ENCODE data around the gene WDR54.

DNA sequence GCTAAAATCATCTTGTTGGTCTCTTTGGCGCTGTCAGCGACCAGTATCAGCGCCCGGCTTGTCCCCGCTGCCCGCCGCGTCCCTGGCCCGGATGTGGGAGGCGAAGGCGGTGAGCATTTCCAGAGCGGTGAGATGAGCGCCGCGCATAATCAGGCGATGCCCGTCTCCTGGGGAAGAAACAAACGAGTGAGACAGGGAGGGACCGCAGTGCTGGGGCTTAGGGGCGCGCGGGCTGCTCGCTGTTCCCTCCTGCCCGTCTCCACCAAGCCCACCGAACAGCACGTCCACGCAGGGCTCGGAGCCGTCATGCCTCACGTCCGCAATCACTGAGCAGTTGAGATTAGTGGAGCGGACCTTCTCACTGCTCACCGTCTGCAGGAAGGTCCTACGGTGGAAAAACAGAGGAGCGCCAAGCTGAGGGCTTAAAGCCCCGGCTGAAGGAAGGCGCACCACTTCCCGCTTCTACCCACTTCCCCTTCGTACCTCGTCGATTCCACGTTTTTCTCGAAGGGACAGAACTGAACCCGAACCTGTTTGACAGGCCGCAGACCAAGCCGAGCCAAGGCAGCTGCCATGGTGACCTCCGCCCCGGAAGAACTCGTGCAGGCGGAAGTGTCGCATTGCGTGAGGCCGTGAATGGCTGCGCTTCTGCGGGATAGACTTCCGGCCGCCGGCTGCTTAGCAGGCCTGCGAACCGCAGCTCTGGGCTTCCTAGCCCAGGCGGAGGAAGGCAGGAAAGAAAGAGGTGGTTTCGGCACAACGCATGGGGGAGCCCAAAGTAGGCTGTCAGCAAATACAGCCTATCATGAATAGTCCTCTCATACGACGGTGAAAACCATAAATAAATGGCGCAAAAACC is 50.8 kb downstream of the WDR54 start, which contains the start of gene MRPL53:
- TF ChIP-seq, protein P1, sequence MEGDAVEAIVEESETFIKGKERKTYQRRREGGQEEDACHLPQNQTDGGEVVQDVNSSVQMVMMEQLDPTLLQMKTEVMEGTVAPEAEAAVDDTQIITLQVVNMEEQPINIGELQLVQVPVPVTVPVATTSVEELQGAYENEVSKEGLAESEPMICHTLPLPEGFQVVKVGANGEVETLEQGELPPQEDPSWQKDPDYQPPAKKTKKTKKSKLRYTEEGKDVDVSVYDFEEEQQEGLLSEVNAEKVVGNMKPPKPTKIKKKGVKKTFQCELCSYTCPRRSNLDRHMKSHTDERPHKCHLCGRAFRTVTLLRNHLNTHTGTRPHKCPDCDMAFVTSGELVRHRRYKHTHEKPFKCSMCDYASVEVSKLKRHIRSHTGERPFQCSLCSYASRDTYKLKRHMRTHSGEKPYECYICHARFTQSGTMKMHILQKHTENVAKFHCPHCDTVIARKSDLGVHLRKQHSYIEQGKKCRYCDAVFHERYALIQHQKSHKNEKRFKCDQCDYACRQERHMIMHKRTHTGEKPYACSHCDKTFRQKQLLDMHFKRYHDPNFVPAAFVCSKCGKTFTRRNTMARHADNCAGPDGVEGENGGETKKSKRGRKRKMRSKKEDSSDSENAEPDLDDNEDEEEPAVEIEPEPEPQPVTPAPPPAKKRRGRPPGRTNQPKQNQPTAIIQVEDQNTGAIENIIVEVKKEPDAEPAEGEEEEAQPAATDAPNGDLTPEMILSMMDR (IDR thresholded peaks at IDR 0.05; ENCODE audit: extremely low read depth in 1 of 2, insufficient read depth in 1 of 2, low read depth in 1 of 2, low read length in 2 of 2) = no peak
- peak; percentile 98 for TF ChIP-seq POLR2A (IDR thresholded peaks at IDR 0.05; ENCODE audit: low read depth, low read length)
- TF ChIP-seq POLR2AphosphoS5 (IDR thresholded peaks at IDR 0.05; ENCODE audit: insufficient read depth, low read depth, low read length) = peak; percentile 99
- TF ChIP-seq EZH2 (IDR thresholded peaks at IDR 0.05; ENCODE audit: borderline replicate concordance, low read depth, low read length, severe bottlenecking) = no peak
- no peak for TF ChIP-seq JUN (IDR thresholded peaks at IDR 0.05; ENCODE audit: borderline replicate concordance, insufficient read depth, insufficient read length, low read depth)
- TF ChIP-seq, protein P2, sequence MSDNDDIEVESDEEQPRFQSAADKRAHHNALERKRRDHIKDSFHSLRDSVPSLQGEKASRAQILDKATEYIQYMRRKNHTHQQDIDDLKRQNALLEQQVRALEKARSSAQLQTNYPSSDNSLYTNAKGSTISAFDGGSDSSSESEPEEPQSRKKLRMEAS (IDR thresholded peaks at IDR 0.05; ENCODE audit: insufficient read depth, insufficient read length) = no peak
- no peak for TF ChIP-seq MYC (IDR thresholded peaks at IDR 0.05; ENCODE audit: low read depth, low read length)
- TF ChIP-seq FOS (IDR thresholded peaks at IDR 0.05; ENCODE audit: borderline replicate concordance, insufficient read depth, low read length) = no peak
